ENCODE measurements around the gene PACRG.

DNA sequence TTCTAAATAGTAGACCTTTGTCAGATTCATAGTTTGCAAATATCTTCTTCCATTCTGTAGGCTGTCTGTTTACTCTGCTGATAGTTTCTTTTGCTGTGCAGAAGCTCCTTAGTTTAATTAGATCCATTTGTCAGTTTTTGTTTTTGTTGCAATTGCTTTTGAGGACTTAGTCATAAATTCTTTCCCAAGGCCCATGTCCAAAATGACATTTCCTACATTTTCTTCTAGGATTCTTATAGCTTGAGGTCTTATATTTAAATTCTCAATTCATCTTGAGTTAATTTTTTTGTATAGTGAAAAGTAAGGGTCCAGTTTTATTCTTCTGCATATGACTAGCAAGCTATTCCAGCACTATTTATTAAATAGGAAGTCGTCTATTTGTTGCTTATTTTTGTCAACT lies 287.0 kb downstream of the PACRG start:
- TF ChIP-seq, protein P1, sequence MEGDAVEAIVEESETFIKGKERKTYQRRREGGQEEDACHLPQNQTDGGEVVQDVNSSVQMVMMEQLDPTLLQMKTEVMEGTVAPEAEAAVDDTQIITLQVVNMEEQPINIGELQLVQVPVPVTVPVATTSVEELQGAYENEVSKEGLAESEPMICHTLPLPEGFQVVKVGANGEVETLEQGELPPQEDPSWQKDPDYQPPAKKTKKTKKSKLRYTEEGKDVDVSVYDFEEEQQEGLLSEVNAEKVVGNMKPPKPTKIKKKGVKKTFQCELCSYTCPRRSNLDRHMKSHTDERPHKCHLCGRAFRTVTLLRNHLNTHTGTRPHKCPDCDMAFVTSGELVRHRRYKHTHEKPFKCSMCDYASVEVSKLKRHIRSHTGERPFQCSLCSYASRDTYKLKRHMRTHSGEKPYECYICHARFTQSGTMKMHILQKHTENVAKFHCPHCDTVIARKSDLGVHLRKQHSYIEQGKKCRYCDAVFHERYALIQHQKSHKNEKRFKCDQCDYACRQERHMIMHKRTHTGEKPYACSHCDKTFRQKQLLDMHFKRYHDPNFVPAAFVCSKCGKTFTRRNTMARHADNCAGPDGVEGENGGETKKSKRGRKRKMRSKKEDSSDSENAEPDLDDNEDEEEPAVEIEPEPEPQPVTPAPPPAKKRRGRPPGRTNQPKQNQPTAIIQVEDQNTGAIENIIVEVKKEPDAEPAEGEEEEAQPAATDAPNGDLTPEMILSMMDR (optimal IDR thresholded peaks at IDR 0.05 in 1 of 3, IDR thresholded peaks at IDR 0.05 in 1 of 3, conservative IDR thresholded peaks at IDR 0.05 in 1 of 3; ENCODE audit: extremely low read depth in 1 of 3, insufficient read depth in 2 of 3, low read length in 3 of 3): no peak
- no peak for TF ChIP-seq EZH2 (IDR thresholded peaks at IDR 0.05; ENCODE audit: low read length)
